GM18511 (cell line): Measurements from ENCODE around the gene PHACTR1.
"Not testable (repeated sequence)": the region's sequence is repeated elsewhere in the genome, so short reads cannot be mapped to it uniquely, and the experiment has no call there.

Source experiments
- ATAC-seq: cut with Tn5 transposase; IDR thresholded peaks from one replicate; pipeline ENCODE4 v1.9.1; 2021; ENCODE audit warnings: mild to moderate bottlenecking, moderate library complexity; ENCODE audit not compliant: unreplicated experiment

PHACTR1 gene

DNA sequence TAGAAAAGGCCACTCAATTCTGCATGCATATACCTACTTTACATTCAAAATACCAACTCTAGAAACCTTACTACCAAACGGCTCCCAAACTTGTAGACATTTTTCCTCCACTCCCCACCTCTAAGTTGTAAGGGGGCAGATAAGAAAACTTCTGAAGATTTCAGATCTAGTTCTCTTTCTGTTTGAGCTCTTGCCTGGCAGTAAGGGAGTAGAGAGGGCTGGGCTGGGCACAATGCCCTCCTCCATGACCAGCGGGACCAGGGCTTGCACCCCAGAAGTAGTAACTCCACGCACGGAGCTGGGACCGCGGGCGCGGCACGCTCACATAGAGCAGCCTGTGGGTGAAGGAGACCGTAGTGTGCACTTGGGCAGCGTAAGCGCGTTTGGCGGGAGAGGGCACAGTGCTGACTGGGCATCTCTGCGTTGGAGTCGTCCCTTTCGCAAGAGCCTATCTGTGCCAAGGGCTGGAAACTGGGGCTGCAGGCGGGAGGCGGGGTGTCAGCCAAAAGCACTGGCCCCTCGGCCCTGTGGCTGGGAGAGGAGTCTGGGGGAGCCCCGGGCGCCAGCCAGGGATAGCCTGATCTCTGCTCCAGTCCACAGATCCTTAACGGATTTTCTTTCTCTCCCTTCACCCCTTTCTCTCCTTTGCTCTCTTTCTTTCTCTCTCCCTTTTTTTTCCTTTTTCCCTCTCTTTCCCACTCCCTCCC lies 32.4 kb downstream of the PHACTR1 start:
- ATAC-seq = no peak

DNA sequence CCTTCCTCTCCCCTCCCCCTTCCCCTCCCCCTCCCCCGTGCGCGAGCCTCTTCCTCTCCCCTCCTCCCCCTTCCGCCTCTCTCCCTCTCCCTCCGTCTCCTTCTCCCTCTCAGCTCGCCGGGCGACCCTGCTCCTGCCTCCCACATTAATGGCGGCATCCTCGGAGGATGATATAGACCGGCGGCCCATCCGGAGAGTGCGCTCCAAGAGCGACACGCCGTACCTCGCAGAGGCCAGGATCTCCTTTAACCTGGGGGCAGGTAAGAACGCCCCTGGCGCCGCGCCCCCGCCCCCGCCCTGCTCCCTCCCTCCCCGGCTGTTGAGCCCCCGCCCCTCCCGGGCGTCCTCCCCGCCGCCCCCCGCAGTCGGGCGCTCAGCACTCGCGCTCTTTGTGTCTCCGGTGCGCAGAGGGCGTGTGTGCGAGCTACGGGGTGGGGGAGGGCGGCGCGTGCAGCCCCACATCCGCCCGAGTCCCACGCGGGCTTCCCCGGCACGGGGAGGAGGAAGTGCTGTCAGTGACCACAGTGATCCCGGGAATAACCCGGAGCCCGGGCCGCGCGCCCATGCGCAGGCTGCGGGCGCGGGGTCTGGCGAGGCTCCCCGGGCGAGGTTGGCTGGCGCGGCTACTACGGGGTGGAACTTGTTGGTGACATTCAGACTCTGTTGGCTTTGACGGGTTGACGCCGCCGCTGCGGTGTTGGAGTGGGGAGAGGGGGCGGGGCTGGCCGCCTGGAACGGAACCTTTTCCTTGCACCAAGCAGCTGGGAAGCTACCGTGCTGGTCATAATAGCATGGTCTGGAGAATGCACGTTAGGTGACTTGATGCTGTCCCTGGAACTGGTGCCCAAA lies 33.2 kb downstream of the PHACTR1 start:
- ATAC-seq = no peak

DNA sequence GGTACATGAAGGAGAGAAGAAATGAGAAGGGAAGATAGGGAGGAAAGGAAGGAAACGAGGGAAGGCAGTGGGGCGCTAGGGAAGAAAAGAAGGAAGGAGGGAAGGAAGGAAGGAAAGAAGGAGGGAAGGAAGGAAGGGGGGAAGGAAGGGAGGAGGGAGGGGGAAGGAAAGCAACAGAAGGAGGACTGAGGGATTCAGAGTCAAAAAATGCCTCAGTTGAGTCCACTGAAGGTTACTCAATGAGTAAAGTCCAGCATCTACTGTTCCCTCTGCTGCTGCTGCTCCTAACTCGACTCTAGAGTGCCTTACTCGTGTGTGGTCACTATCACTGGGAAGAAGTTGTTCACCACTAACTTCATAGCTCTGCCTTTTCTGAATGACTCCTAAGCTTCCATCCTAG lies 33.8 kb downstream of the PHACTR1 start:
- no peak for ATAC-seq

DNA sequence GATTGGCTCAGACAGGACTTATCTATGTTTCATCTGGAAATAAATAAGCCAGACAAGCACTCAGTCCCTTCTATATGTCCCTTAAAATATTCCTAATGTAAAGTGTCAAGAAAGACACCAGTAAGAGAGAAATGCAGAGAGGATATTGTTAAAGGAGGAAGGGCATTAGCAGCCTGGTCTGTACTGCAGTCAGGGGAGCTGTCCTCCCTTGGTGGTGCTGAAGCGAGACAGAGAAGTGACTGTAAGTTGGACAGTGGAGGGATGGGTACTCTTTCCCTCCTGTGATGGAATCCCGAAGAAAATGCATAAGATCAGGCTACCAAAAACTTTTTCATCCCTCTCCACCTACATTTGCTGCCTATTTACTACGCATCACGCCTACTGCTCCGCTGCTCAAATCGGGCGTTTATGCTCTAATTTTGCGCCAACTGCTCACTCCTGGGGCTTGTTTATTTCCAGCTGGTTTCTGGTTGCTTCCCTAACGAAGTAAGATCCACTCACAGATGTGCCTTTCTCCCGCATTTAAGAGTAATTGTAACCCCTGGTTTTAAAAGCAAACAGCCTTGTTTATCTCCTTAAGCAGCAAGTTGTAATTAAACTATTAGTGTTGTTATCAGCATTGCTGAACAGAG lies 35.2 kb downstream of the PHACTR1 start:
- ATAC-seq = no peak

GRCh38 chr6:12753036-12753435 lies 36.5 kb downstream of the PHACTR1 start:
- no peak for ATAC-seq

DNA sequence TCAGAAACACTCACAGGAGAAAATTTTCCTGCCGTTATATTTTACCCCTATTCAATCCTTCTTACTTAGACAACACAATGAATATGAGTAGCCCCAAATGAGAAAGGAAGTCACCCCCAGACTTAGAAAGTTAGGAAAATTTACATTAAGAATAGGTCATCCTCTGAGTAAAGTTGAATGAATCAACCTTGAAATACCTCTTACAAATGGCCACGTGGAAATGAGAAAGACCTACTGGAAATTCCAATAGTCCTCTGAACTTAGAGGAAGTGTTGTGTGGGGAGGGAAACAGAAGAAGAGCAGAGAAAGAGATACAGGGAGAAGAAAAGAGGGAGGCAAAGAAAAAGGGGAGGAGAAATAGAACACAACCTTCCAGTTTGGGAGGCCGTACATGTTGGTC lies 43.7 kb downstream of the PHACTR1 start:
- no peak for ATAC-seq

GRCh38 chr6:12760911-12761310 lies 44.3 kb downstream of the PHACTR1 start:
- ATAC-seq = no peak

DNA sequence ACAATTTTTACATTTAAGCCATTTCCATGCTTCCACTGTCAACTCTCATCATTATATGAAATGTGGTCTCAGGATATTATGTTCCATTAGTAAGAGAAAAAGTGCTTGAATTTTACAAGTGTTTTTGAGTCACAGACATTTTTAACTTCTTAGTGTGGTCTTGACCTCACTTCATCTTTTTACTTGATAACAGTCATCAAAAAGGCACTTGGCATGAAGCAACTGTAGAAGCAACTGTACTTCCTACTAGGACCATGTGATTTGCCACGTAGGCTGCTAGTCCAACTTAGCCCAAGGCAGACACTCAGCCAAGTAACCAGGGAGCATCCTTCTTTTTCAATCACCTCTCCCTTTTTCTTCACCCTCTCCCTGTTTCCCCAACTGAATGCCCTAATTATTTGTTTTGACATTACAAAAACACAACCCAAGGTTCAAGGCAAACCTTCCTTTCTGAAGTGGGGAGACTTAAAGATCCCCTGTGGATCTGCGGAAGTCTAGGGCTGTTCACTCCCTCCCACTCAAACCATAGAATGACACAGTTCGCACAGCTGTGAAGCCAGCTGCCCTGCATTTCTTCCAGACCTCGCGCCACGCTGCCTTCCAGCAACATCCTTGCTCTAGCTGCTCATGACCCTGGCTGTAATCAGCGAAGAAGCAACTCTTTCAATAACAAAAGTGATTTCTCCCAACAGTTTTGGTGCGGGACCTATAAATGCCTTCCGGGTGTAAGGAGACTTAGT lies 45.0 kb downstream of the PHACTR1 start:
- ATAC-seq = no peak

DNA sequence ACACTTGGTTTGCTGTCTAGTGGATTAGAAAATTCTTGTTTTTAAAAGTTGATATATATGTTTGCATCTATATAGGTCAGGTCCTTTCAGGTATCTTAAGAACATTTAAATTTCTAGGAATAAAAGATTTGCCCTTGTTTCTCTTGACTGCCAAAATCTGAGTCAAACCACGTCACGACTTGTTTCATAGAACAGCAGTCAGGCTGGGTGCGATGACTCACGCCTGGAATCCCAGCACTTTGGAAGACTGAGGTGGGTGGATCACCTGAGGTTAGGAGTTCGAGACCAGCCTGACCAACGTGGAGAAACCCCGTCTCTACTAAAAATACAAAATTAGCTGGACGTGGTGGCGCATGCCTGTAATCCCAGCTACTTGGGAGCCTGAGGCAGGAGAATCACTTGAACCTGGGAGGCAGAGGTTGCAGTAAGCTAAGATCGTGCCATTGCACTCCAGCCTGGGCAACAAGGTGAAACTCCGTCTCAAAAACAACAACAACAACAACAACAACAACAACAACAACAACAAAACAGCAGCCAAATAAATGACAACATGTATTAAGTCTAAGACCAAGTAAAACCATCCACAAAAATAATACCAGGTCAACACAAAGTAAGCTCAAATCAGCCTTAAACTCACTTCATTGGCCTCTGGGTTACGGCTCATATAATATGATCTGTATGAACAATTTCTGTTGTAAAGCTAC lies 46.3 kb downstream of the PHACTR1 start:
- not testable (repeated sequence) for ATAC-seq

GRCh38 chr6:12766365-12766764 lies 49.8 kb downstream of the PHACTR1 start:
- no peak for ATAC-seq

GRCh38 chr6:12767016-12767415 lies 50.4 kb downstream of the PHACTR1 start:
- no peak for ATAC-seq

DNA sequence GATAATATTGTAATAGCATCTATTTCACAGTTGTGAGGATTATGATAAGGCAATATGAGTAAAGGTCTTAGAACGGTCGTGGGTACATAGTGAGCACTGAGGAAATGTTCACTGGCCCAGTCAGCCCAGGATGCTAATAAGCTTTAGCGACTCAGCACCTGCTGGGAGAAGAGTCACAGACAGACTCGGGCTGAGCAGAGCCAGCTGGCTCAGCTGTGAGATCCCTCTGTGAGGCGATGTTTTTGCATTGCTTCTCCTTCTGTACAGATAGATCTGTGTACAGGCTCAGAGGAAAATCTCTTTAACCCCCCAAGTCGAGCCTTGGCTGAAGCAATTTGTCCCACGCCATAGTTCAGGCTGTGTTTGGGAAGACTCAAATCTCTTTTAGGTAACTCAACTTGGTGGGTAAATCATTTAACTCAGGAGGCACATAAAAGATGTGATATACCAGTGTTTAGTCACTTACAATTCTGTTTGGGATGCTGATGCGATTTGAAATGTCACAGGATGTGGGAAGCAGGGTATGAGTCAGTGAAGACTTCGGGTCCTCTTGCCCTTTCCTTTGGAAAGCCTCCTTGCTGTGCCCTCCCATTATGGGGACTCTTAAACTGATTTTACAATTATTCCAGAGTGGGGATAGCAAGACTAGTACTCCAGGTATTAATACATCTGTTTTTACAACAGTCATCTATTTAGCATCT lies 53.1 kb downstream of the PHACTR1 start:
- no peak for ATAC-seq

- no peak for ATAC-seq
Observed at GRCh38 chr6:12772416-12772815, 55.8 kb downstream of the PHACTR1 start.

DNA sequence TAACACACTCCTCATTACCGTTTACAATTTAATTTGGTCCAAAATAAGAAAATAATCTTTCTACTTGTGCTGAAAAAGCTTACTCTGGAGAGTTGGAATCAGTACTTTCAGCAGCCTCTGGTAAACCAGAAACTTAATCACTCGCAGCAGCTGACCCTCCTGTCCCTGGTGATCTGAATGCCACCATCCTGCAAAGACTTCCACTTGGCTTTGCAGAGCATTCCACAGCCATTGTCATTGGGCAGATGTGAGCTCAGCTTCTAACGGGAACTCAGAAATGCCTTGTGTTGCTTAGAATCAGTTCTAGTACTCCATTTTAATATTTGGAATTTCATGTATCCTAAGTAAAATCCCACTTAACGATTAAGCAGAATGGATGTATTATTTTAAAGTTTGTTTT lies 59.7 kb downstream of the PHACTR1 start:
- ATAC-seq = no peak

DNA sequence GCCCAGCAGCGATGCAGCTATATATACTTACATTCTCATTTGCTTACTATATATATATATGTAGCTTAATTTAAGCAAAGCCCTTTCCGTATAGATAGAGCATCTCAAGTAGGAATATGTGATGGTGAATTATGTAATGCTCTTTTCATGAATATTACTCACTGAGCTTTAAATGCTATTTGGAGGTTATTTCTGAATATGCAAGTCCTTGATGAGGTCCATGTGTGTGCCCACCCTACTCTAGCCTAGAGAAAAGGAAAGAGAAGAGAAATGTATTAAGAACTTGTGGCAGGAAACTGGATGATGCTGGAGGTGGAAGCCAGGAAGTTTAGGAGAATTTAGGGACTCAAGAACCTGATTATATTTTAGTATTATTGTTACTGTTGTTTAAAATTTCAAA lies 63.2 kb downstream of the PHACTR1 start:
- no peak for ATAC-seq

- no peak for ATAC-seq
Observed at GRCh38 chr6:12782136-12782535, 65.6 kb downstream of the PHACTR1 start.

DNA sequence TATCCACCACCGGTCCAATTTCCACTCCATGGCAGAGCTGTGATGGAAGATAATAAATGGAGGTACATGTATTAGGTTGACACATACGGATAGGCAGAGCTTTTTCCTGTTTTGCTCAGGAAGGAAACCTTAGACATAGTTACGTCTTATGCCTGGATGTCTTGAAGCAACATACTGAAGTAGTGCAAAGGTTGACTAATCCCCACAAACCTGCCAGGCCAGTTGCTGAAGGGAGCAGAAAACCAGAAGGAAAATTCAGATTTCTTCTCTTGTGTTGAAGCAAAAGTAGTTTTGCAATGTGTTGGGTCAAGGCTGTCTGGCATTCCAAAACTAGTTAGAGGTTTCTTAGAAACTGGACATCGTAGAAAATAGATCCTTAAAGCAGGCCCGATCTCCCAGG lies 68.7 kb downstream of the PHACTR1 start:
- ATAC-seq = no peak

DNA sequence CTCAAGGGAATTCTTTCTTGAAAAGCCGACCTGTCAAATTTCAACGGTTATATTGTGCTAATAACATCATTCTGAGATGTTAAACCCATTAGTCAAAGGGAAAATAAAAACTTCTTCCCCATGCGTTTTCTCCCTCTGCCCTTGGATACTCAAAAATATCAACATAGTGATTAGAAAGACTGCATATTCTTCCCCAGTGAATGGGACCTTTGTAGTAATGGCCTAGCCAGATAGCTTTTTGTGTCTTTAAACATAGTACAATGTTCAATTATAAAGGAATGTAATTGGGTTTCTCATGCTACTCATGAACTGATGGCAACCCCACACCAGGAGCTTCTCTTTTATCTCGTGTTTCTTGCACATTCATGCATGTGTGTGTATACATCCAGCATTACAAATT lies 69.4 kb downstream of the PHACTR1 start:
- no peak for ATAC-seq

DNA sequence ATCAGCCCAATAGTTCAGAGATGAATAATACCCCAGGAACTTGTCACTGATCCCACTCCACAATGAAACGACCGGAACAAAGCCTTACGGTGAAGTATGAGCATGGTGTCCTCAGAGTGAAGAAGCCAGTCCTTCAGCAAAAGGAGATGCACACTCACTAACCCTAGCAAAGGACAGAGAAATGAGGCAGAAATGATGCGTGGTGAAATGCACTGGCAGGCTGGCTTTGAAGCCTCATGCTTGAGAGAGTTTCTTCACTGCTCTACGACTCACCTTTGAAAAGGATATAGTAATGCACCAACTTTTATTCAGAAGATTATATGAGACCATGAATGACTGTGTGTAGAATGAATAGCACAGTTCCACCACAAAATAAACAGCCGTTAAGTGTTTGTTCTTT lies 74.8 kb downstream of the PHACTR1 start:
- no peak for ATAC-seq

GRCh38 chr6:12798326-12798725 lies 81.8 kb downstream of the PHACTR1 start:
- no peak for ATAC-seq
